DND-41 (cell line): ENCODE measurements around the gene ADPRHL1.

Experiments used
- ATAC-seq: fragments of 200-7000 bp; cut with Tn5 transposase; 3 replicates; pipeline ENCODE4 v1.9.1; 2021; ENCODE audit warnings: low read depth; ENCODE audit not compliant: insufficient read depth
- DNase-seq: peaks from one replicate; pipeline ENCODE4 v3.0.0-alpha.2; 2020
- H2AFZ ChIP-seq: 2 replicates; pipeline ENCODE4 v1.6.0; 2012; ENCODE audit warnings: low read depth, low read length
- H3K27ac ChIP-seq: 2 replicates; pipeline ENCODE4 v1.5.1; 2012; ENCODE audit warnings: low read length, inconsistent platforms
- H3K27me3 ChIP-seq: fragments of 200-600 bp; sonication (generic); 2 replicates; pipeline ENCODE4 v1.6.0; 2012; ENCODE audit warnings: low read length, mild to moderate bottlenecking, inconsistent platforms; ENCODE audit not compliant: insufficient read depth, poor library complexity
- H3K36me3 ChIP-seq: 2 replicates; pipeline ENCODE4 v1.5.1; 2012; ENCODE audit warnings: low read length, inconsistent platforms; ENCODE audit not compliant: insufficient read depth
- H3K4me1 ChIP-seq: 2 replicates; pipeline ENCODE4 v1.5.1; 2012; ENCODE audit warnings: mild to moderate bottlenecking, low read length; ENCODE audit not compliant: insufficient read depth
- H3K4me2 ChIP-seq: 2 replicates; pipeline ENCODE4 v1.6.0; 2012; ENCODE audit warnings: mild to moderate bottlenecking, moderate library complexity, low read length, inconsistent platforms; ENCODE audit not compliant: insufficient read depth
- H3K4me3 ChIP-seq, 2 experiments: fragments of 200-600 bp in 1 of 2; shearing (Covaris generic) in 1 of 2; 2 replicates each; pipeline ENCODE4 v1.5.1; 2012 to 2016; ENCODE audit warnings: inconsistent platforms in 2 of 2, low read length in 2 of 2, mild to moderate bottlenecking in 2 of 2, low read depth in 1 of 2, moderate library complexity in 1 of 2
- H3K79me2 ChIP-seq: 2 replicates; pipeline ENCODE4 v1.6.0; 2012; ENCODE audit warnings: low read length, inconsistent platforms; ENCODE audit not compliant: insufficient read depth
- H3K9ac ChIP-seq: 2 replicates; pipeline ENCODE4 v1.6.0; 2012; ENCODE audit warnings: low read depth, mild to moderate bottlenecking, inconsistent platforms, low read length, moderate library complexity
- H3K9me3 ChIP-seq: 2 replicates; pipeline ENCODE4 v1.5.1; 2012; ENCODE audit warnings: low read length, moderate library complexity, mild to moderate bottlenecking, inconsistent platforms; ENCODE audit not compliant: insufficient read depth, severe bottlenecking
- H4K20me1 ChIP-seq: 2 replicates; pipeline ENCODE4 v1.6.0; 2012; ENCODE audit warnings: low read length; ENCODE audit not compliant: insufficient read depth
- EZH2 ChIP-seq: IDR thresholded peaks from 3 replicates; pipeline ENCODE4 v1.6.1; 2012; ENCODE audit warnings: borderline replicate concordance, low read depth, mild to moderate bottlenecking, moderate library complexity, low read length, inconsistent platforms; ENCODE audit not compliant: severe bottlenecking
- TF ChIP-seq, protein P1 (sequence below): IDR thresholded peaks from 2 replicates; pipeline ENCODE4 v1.5.1; 2012; ENCODE audit warnings: borderline replicate concordance, low read length, moderate library complexity, mild to moderate bottlenecking; ENCODE audit not compliant: poor library complexity, severe bottlenecking; ENCODE audit errors: extremely low read depth

The ADPRHL1 gene

DNA sequence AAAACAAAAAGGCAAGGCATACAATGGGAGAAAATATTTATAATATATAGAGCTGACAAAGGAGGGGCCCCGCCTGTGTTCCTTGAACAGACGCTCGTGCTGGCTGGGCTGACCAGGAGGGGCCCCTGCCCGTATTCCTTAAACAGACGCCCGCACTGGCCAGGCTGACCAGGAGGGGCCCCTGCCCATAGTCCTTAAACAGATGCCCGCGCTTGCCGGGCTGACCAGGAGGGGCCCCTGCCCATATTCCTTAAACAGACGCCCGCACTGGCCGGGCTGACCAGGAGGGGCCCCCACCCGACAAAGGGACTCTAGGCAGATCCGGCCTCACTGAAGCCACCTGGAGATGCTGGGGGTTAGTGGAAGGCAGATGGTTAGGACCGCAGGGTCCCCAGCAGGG lies 9.3 kb downstream of the ADPRHL1 start:
- peaks cover 21% of the 10 kb centered on the region for H3K4me1 ChIP-seq
- no peak for ATAC-seq
- H3K27me3 ChIP-seq, result no peaks in the 10 kb centered on the region

GRCh38 chr13:113442985-113443362 lies 10.3 kb downstream of the ADPRHL1 start:
- peaks cover 21% of the 10 kb centered on the region for H3K4me1 ChIP-seq
- H2AFZ ChIP-seq, result no peak overlapping the region
- no peak overlapping the region for H3K4me3 ChIP-seq
- no peaks in the 10 kb centered on the region for H3K9me3 ChIP-seq
- TF ChIP-seq, protein P1, sequence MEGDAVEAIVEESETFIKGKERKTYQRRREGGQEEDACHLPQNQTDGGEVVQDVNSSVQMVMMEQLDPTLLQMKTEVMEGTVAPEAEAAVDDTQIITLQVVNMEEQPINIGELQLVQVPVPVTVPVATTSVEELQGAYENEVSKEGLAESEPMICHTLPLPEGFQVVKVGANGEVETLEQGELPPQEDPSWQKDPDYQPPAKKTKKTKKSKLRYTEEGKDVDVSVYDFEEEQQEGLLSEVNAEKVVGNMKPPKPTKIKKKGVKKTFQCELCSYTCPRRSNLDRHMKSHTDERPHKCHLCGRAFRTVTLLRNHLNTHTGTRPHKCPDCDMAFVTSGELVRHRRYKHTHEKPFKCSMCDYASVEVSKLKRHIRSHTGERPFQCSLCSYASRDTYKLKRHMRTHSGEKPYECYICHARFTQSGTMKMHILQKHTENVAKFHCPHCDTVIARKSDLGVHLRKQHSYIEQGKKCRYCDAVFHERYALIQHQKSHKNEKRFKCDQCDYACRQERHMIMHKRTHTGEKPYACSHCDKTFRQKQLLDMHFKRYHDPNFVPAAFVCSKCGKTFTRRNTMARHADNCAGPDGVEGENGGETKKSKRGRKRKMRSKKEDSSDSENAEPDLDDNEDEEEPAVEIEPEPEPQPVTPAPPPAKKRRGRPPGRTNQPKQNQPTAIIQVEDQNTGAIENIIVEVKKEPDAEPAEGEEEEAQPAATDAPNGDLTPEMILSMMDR, result no peak
- TF ChIP-seq EZH2, result no peak
- no peak for ATAC-seq
- H3K79me2 ChIP-seq, result no peaks in the 10 kb centered on the region
- H3K27ac ChIP-seq, result no peak overlapping the region
- no peaks in the 10 kb centered on the region for H3K27me3 ChIP-seq
- no peak for DNase-seq
- peaks cover 18% of the 10 kb centered on the region for H4K20me1 ChIP-seq
- no peak overlapping the region for H3K9ac ChIP-seq
- H3K4me2 ChIP-seq, result no peak overlapping the region
- H3K36me3 ChIP-seq, result no peaks in the 10 kb centered on the region

More for the DNA sequence above, 9.3 kb downstream of the ADPRHL1 start:
- Histone ChIP-seq H3K4me3 (no peak overlapping the region), H3K27ac (no peak overlapping the region), H2AFZ (no peak overlapping the region), H3K9ac (no peak overlapping the region), H4K20me1 (peaks cover 21% of the 10 kb centered on the region), H3K4me2 (no peak overlapping the region), H3K79me2 (no peaks in the 10 kb centered on the region), H3K9me3 (no peaks in the 10 kb centered on the region), H3K36me3 (no peaks in the 10 kb centered on the region)
- DNase-seq, result no peak
- TF ChIP-seq, protein P1, result no peak
- TF ChIP-seq EZH2, result no peak

DNA sequence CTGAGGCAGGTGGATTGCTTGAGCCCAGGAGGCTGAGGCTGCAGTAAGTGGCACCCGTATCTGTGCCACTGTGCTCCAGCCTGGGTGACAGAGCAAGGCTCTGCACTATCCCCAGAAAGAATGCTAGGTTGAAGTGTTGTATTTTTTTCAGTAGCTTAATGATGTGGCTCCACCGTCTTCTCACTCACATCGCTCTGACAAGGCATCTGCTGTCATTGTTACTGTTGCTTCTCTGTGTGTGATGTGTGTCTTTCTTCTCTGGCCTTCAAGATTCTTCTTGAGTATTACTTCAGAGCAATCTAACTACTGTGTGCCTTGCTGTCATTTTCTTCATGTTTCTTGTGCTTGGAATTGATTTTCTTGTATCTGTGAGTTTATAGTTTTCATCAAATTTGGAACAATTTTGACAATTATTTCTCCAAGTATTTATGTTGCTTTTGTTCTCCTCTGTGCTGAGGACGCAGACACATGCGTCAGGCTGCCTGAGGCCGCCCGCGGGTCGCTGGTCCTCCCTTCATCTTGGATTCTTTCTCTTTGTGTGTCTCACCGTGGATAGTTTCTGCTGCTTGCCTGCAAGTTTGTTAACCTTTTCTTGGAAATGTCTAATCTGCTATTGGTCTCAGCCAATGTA lies 10.8 kb downstream of the ADPRHL1 start:
- H3K79me2 ChIP-seq, result no peaks in the 10 kb centered on the region
- peaks cover 21% of the 10 kb centered on the region for H3K4me1 ChIP-seq
- no peak for ATAC-seq
- no peak for DNase-seq
- no peaks in the 10 kb centered on the region for H3K9me3 ChIP-seq
- H2AFZ ChIP-seq, result no peak overlapping the region
- H3K36me3 ChIP-seq, result no peaks in the 10 kb centered on the region
- TF ChIP-seq, protein P1, result no peak
- TF ChIP-seq EZH2, result no peak
- H3K27me3 ChIP-seq, result no peaks in the 10 kb centered on the region
- H3K27ac ChIP-seq, result no peak overlapping the region
- no peak overlapping the region for H3K4me2 ChIP-seq
- peaks cover 16% of the 10 kb centered on the region for H4K20me1 ChIP-seq
- H3K9ac ChIP-seq, result no peak overlapping the region
- no peak overlapping the region for H3K4me3 ChIP-seq
